ENCODE measurements around the gene APAF1.

Gene APAF1

GRCh38 chr12:98771811-98772752 is 127.0 kb downstream of the APAF1 start:
- Histone ChIP-seq H2AFZ (ENCODE audit: low read length) (no peak overlapping the region), H3F3A (ENCODE audit: insufficient read depth, low read length) (no peaks in the 10 kb centered on the region), H3K4me2 (ENCODE audit: low read length) (no peak overlapping the region)

GRCh38 chr12:98772818-98773217 is 127.7 kb downstream of the APAF1 start:
- Histone ChIP-seq H3K79me2 (ENCODE audit: insufficient read depth, low read length) (no peaks in the 10 kb centered on the region), H3K4me2 (ENCODE audit: low read length) (no peak overlapping the region), H3K27ac (ENCODE audit: low read depth, low read length, poor library complexity, severe bottlenecking) (no peak overlapping the region), H2AFZ (ENCODE audit: low read length) (no peak overlapping the region), H3K4me1 (ENCODE audit: insufficient read depth, low read length, severe bottlenecking) (no peaks in the 10 kb centered on the region), H3K36me3 (ENCODE audit: insufficient read depth, low read length) (no peaks in the 10 kb centered on the region), H3F3A (ENCODE audit: insufficient read depth, low read length) (no peaks in the 10 kb centered on the region), H3K9me2 (ENCODE audit: low read depth, low read length) (no peaks in the 10 kb centered on the region), H3K9me3 (ENCODE audit: low read length) (no peaks in the 10 kb centered on the region), H4K20me1 (ENCODE audit: insufficient read depth, low read length) (no peaks in the 10 kb centered on the region), H3K27me3 (ENCODE audit: insufficient read depth, low read length) (peaks cover 7% of the 10 kb centered on the region; the same call in 1 of the 2 replicates), H3K4me3 (ENCODE audit: low read depth, low read length, poor library complexity, severe bottlenecking) (no peak overlapping the region), H3K9ac (ENCODE audit: low read length) (no peak overlapping the region)
- TF ChIP-seq, protein P1, sequence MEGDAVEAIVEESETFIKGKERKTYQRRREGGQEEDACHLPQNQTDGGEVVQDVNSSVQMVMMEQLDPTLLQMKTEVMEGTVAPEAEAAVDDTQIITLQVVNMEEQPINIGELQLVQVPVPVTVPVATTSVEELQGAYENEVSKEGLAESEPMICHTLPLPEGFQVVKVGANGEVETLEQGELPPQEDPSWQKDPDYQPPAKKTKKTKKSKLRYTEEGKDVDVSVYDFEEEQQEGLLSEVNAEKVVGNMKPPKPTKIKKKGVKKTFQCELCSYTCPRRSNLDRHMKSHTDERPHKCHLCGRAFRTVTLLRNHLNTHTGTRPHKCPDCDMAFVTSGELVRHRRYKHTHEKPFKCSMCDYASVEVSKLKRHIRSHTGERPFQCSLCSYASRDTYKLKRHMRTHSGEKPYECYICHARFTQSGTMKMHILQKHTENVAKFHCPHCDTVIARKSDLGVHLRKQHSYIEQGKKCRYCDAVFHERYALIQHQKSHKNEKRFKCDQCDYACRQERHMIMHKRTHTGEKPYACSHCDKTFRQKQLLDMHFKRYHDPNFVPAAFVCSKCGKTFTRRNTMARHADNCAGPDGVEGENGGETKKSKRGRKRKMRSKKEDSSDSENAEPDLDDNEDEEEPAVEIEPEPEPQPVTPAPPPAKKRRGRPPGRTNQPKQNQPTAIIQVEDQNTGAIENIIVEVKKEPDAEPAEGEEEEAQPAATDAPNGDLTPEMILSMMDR (IDR thresholded peaks at IDR 0.05; ENCODE audit: low read length) = no peak
- no peak for TF ChIP-seq EZH2 (IDR thresholded peaks at IDR 0.05; ENCODE audit: borderline replicate concordance, low read length)

More at GRCh38 chr12:98771811-98772752, 127.0 kb downstream of the APAF1 start:
- peaks cover 7% of the 10 kb centered on the region; the same call in 1 of the 2 replicates for H3K27me3 ChIP-seq (ENCODE audit: insufficient read depth, low read length)
- H3K79me2 ChIP-seq (ENCODE audit: insufficient read depth, low read length) = no peaks in the 10 kb centered on the region
- H3K9me3 ChIP-seq (ENCODE audit: low read length) = no peaks in the 10 kb centered on the region
- H4K20me1 ChIP-seq (ENCODE audit: insufficient read depth, low read length) = no peaks in the 10 kb centered on the region
- TF ChIP-seq EZH2 (IDR thresholded peaks at IDR 0.05; ENCODE audit: borderline replicate concordance, low read length) = no peak
- TF ChIP-seq, protein P1 (IDR thresholded peaks at IDR 0.05; ENCODE audit: low read length) = no peak
- no peak overlapping the region for H3K9ac ChIP-seq (ENCODE audit: low read length)
- no peaks in the 10 kb centered on the region for H3K4me1 ChIP-seq (ENCODE audit: insufficient read depth, low read length, severe bottlenecking)
- H3K4me3 ChIP-seq (ENCODE audit: low read depth, low read length, poor library complexity, severe bottlenecking) = no peak overlapping the region
- no peaks in the 10 kb centered on the region for H3K36me3 ChIP-seq (ENCODE audit: insufficient read depth, low read length)
- H3K27ac ChIP-seq (ENCODE audit: low read depth, low read length, poor library complexity, severe bottlenecking) = no peak overlapping the region
- H3K9me2 ChIP-seq (ENCODE audit: low read depth, low read length) = no peaks in the 10 kb centered on the region

- no peak overlapping the region for H3K4me3 ChIP-seq (ENCODE audit: low read depth, low read length, poor library complexity, severe bottlenecking)
- H3K9me2 ChIP-seq (ENCODE audit: low read depth, low read length) = no peaks in the 10 kb centered on the region
- H3K9ac ChIP-seq (ENCODE audit: low read length) = no peak overlapping the region
- 0 out of 2 replicates have a peak, but pooled peaks cover 11% of the 10 kb centered on the region for H3K27me3 ChIP-seq (ENCODE audit: insufficient read depth, low read length)
- no peak overlapping the region for H3K4me2 ChIP-seq (ENCODE audit: low read length)
- no peak overlapping the region for H3K27ac ChIP-seq (ENCODE audit: low read depth, low read length, poor library complexity, severe bottlenecking)
- no peaks in the 10 kb centered on the region for H4K20me1 ChIP-seq (ENCODE audit: insufficient read depth, low read length)
- H3F3A ChIP-seq (ENCODE audit: insufficient read depth, low read length) = no peaks in the 10 kb centered on the region
- no peaks in the 10 kb centered on the region for H3K4me1 ChIP-seq (ENCODE audit: insufficient read depth, low read length, severe bottlenecking)
- no peaks in the 10 kb centered on the region for H3K79me2 ChIP-seq (ENCODE audit: insufficient read depth, low read length)
- TF ChIP-seq, protein P1 (IDR thresholded peaks at IDR 0.05; ENCODE audit: low read length) = no peak
- no peak for TF ChIP-seq EZH2 (IDR thresholded peaks at IDR 0.05; ENCODE audit: borderline replicate concordance, low read length)
- H3K9me3 ChIP-seq (ENCODE audit: low read length) = no peaks in the 10 kb centered on the region
- no peaks in the 10 kb centered on the region for H3K36me3 ChIP-seq (ENCODE audit: insufficient read depth, low read length)
- no peak overlapping the region for H2AFZ ChIP-seq (ENCODE audit: low read length)
Observed at GRCh38 chr12:98780261-98780660, 135.2 kb downstream of the APAF1 start.
